ENCODE results near the gene SNX17. TPM values are rescaled to one million over a fixed set of nuclear protein-coding genes. Genes with fewer than 3 reads are reported as not detected.
A peak's percentile ranks its signal among the peaks of the same experiment; 100 is the strongest.

Gene SNX17
- total and polyA plus RNA-seq, 2 of the 13 experiments (the other 11 are each of a cell fraction or from before 2014, with no cell fraction given): 75.0 to 109 TPM

DNA sequence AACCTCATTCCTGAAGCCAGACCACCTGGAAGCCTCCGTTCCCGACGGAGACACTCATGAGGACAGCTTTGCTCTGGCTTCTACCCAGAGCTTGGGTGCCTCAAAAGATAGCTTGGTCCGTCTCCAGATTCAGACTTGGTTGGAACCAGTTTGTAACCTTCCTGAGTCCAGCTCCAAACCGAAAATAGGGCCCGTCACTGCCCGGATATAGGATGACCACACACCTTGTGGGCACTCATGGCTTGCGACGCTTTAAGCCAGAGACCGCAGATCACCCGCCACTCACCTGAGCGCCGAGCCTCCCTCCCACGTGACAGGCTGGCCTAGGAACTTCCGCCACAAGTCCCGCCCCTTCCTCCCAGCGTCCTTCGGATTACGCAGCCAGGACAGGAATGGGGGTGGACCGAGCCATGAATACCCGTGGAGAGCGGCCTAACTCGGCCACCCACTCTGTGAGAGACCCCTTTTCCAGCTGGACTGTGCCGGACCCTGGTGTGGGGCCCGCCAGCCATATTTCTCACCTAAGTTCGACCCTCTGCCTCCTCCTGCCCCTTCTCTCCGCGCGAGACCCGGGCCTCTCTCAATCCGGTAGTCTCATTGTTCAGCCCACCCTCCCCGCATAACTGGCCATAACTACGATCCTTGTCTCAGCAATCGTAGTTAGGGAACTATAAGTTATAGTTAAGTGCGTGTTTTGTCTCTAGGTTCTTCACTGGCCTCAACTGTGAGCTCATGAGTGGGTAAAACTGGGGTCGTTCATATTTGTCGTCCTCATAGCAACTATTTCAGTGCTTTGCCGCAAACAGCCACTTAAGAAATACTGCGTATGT, 47.4 kb upstream of the SNX17 start, which contains the start of gene MPV17 (continued):
- TF ChIP-seq, protein P1, sequence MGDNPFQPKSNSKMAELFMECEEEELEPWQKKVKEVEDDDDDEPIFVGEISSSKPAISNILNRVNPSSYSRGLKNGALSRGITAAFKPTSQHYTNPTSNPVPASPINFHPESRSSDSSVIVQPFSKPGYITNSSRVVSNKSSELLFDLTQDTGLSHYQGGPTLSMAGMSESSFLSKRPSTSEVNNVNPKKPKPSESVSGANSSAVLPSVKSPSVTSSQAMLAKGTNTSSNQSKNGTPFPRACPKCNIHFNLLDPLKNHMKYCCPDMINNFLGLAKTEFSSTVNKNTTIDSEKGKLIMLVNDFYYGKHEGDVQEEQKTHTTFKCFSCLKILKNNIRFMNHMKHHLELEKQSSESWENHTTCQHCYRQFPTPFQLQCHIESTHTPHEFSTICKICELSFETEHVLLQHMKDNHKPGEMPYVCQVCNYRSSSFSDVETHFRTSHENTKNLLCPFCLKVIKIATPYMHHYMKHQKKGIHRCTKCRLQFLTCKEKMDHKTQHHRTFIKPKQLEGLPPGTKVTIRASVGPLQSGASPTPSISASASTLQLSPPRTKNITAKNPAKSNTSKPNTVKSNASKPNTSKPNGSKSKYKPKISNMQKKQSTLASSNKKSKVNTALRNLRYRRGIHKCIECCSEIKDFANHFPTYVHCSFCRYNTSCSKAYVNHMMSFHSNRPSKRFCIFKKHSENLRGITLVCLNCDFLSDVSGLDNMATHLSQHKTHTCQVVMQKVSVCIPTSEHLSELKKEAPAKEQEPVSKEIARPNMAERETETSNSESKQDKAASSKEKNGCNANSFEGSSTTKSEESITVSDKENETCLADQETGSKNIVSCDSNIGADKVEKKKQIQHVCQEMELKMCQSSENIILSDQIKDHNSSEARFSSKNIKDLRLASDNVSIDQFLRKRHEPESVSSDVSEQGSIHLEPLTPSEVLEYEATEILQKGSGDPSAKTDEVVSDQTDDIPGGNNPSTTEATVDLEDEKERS (CRISPR knock-in tag; IDR thresholded peaks at IDR 0.05): 0 out of 2 replicates have a peak, but pooled peaks have one; percentile 36
- TF ChIP-seq, protein P2, sequence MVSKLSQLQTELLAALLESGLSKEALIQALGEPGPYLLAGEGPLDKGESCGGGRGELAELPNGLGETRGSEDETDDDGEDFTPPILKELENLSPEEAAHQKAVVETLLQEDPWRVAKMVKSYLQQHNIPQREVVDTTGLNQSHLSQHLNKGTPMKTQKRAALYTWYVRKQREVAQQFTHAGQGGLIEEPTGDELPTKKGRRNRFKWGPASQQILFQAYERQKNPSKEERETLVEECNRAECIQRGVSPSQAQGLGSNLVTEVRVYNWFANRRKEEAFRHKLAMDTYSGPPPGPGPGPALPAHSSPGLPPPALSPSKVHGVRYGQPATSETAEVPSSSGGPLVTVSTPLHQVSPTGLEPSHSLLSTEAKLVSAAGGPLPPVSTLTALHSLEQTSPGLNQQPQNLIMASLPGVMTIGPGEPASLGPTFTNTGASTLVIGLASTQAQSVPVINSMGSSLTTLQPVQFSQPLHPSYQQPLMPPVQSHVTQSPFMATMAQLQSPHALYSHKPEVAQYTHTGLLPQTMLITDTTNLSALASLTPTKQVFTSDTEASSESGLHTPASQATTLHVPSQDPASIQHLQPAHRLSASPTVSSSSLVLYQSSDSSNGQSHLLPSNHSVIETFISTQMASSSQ (IDR thresholded peaks at IDR 0.05; ENCODE audit: low read depth): no peak
- TF ChIP-seq, protein P2 (CRISPR knock-in tag; IDR thresholded peaks at IDR 0.05; ENCODE audit: borderline replicate concordance): no peak
- TF ChIP-seq MBD4 (IDR thresholded peaks at IDR 0.05; ENCODE audit: borderline replicate concordance, low read length): peak; percentile 43; the same call in 1 of the 2 replicates
- no peak for TF ChIP-seq ZSCAN22 (CRISPR knock-in tag; IDR thresholded peaks at IDR 0.05)
- TF ChIP-seq, protein P3, sequence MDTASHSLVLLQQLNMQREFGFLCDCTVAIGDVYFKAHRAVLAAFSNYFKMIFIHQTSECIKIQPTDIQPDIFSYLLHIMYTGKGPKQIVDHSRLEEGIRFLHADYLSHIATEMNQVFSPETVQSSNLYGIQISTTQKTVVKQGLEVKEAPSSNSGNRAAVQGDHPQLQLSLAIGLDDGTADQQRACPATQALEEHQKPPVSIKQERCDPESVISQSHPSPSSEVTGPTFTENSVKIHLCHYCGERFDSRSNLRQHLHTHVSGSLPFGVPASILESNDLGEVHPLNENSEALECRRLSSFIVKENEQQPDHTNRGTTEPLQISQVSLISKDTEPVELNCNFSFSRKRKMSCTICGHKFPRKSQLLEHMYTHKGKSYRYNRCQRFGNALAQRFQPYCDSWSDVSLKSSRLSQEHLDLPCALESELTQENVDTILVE (CRISPR knock-in tag; IDR thresholded peaks at IDR 0.05): peak; percentile 84; the same call in 1 of the 2 replicates
- TF ChIP-seq, protein P4, sequence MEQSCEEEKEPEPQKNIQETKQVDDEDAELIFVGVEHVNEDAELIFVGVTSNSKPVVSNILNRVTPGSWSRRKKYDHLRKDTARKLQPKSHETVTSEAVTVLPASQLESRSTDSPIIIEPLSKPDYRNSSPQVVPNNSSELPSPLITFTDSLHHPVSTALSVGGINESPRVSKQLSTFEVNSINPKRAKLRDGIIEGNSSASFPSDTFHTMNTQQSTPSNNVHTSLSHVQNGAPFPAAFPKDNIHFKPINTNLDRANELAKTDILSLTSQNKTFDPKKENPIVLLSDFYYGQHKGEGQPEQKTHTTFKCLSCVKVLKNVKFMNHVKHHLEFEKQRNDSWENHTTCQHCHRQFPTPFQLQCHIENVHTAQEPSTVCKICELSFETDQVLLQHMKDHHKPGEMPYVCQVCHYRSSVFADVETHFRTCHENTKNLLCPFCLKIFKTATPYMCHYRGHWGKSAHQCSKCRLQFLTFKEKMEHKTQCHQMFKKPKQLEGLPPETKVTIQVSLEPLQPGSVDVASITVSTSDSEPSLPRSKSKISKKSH (CRISPR knock-in tag; IDR thresholded peaks at IDR 0.05; ENCODE audit: borderline replicate concordance): peak; percentile 94
- TF ChIP-seq RFXAP (CRISPR knock-in tag; IDR thresholded peaks at IDR 0.05; ENCODE audit: borderline replicate concordance): peak; percentile 88; the same call in 1 of the 2 replicates
- TF ChIP-seq, protein P5, sequence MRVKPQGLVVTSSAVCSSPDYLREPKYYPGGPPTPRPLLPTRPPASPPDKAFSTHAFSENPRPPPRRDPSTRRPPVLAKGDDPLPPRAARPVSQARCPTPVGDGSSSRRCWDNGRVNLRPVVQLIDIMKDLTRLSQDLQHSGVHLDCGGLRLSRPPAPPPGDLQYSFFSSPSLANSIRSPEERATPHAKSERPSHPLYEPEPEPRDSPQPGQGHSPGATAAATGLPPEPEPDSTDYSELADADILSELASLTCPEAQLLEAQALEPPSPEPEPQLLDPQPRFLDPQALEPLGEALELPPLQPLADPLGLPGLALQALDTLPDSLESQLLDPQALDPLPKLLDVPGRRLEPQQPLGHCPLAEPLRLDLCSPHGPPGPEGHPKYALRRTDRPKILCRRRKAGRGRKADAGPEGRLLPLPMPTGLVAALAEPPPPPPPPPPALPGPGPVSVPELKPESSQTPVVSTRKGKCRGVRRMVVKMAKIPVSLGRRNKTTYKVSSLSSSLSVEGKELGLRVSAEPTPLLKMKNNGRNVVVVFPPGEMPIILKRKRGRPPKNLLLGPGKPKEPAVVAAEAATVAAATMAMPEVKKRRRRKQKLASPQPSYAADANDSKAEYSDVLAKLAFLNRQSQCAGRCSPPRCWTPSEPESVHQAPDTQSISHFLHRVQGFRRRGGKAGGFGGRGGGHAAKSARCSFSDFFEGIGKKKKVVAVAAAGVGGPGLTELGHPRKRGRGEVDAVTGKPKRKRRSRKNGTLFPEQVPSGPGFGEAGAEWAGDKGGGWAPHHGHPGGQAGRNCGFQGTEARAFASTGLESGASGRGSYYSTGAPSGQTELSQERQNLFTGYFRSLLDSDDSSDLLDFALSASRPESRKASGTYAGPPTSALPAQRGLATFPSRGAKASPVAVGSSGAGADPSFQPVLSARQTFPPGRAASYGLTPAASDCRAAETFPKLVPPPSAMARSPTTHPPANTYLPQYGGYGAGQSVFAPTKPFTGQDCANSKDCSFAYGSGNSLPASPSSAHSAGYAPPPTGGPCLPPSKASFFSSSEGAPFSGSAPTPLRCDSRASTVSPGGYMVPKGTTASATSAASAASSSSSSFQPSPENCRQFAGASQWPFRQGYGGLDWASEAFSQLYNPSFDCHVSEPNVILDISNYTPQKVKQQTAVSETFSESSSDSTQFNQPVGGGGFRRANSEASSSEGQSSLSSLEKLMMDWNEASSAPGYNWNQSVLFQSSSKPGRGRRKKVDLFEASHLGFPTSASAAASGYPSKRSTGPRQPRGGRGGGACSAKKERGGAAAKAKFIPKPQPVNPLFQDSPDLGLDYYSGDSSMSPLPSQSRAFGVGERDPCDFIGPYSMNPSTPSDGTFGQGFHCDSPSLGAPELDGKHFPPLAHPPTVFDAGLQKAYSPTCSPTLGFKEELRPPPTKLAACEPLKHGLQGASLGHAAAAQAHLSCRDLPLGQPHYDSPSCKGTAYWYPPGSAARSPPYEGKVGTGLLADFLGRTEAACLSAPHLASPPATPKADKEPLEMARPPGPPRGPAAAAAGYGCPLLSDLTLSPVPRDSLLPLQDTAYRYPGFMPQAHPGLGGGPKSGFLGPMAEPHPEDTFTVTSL (CRISPR knock-in tag; IDR thresholded peaks at IDR 0.05; ENCODE audit: borderline replicate concordance): peak; percentile 63; the same call in 1 of the 2 replicates
- peak; percentile 84; the same call in 1 of the 2 replicates for TF ChIP-seq ZNF430 (CRISPR knock-in tag; IDR thresholded peaks at IDR 0.05)
- TF ChIP-seq HDAC1 (CRISPR knock-in tag; IDR thresholded peaks at IDR 0.05): peak; percentile 93

All from HepG2 (cell line).